ENCODE data around the gene ESYT1.
A peak's percentile ranks its signal among the peaks of the same experiment; 100 is the strongest.
"Not testable (repeated sequence)": the region's sequence is repeated elsewhere in the genome, so short reads cannot be mapped to it uniquely, and the experiment has no call there.

ESYT1 gene

DNA sequence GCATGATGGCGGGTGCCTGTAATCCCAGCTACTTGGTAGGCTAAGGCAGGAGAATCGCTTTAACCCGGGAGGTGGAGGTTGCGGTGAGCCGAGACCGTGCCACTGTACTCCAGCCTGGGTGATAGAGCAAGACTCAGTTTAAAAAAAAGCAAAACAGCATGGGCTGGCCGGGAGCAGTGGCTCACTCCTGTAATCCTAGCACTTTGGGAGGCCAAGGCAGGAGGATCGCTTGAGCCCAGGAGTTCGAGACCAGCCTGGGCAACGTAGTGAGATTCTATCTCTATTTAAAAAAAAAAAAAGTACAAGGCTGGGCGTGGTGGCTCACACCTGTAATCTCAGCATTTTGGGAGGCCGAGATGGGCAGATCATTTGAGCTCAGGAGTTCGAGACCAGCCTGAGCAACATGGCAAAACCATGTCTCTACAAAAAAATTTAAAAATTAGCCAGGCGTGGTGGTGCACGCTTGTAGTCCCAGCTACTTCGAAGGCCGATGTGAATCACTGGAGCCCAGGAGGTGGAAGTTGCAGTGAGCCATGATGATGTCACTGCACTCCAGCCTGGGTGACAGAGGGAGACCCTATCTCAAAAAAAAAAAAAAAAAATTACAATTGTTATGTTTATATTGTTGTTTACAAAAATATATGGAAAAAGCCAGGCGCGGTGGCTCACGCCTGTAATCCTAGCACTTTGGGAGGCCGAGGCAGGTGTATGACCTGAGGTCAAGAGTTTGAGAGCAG is 28.6 kb downstream of the ESYT1 start:
- not testable (repeated sequence) for DNase-seq (ENCODE audit: low spot score)

DNA sequence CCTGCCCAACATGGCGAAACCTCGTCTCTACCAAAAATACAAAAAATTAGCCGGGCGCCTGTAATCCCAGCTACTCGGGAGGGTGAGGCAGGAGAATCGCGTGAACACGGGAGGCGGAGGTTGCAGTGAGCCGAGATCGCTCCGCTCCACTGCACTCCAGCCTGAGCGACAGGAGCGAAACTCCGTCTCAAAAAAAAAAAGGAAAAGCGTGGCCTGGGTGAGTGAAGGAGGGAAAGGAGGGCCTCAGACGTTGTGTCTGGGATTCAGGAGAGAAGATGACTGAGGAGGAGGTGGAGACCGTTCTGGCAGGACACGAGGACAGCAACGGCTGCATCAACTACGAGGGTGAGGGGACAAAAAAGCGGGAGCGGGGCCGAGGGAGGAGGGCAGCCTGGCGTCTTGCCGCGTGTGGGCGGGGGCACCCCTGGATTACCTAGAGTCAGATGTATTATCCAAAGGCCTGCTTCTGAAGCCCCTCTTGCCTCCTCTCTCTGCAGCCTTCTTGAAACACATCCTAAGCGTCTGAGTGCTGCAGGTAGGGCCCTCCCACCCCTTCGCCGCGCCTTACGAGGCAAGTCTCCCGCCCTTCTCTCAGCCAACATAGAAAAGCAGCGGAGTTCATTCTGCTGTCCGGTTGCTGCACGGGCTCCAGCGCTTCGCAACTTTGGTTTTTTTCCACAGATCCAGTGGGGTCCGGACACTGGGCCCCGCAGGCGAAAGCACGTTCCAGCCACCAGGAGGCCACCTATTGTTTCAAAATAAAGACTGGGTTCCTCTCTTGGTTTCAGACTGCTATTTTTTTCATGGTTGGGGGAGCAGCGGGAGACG is 29.3 kb downstream of the ESYT1 start:
- peak; percentile 54 for DNase-seq (ENCODE audit: low spot score)

DNA sequence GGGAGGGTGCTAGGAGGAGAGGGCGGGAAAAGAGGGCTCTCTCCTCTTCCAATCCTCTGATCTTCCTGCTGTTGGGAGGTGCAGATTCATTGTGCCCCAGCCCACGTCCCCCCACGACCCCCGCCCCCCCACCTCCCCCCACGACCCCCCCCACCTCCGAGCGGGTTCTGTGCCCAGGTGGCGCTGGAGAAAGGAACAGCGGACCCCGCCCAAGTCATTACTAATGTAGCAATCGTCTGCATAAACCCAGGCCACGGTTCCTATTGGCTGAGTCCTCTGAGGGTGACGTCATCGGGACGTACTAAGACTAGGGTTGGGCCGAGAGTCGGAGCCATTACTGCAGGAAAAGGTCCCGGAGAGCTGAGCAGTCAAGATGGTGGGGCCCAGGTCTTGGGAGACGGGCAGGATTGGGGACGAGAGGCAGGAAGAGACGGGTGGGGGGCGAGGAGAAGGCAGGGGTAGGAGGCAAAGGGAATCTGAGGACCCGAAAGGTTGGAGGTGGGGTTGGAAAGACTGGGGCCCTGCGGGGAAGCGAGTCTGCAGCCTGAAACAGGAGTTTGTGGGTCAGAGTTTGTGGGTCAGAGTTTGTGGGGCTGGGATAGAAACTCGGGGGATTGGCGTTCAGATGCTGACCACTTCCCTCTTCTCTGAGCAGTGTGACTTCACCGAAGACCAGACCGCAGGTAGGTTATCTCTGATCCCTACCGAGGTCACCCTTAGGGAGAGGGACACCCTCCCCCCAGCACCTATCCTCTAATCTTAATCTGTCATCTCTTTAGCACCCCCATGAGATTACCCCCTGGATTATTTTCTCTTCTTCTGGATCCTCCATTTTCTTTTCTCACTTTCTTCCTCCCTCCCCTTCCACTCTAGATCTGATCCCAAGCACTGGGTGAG is 30.2 kb downstream of the ESYT1 start, which contains the start of gene MYL6:
MYL6 (plus strand) TSS at position 331 of the 897 bp plus-strand sequence; CDS start at position 374, 43 bp downstream.
- peak; percentile 99 for DNase-seq (ENCODE audit: low spot score)

DNA sequence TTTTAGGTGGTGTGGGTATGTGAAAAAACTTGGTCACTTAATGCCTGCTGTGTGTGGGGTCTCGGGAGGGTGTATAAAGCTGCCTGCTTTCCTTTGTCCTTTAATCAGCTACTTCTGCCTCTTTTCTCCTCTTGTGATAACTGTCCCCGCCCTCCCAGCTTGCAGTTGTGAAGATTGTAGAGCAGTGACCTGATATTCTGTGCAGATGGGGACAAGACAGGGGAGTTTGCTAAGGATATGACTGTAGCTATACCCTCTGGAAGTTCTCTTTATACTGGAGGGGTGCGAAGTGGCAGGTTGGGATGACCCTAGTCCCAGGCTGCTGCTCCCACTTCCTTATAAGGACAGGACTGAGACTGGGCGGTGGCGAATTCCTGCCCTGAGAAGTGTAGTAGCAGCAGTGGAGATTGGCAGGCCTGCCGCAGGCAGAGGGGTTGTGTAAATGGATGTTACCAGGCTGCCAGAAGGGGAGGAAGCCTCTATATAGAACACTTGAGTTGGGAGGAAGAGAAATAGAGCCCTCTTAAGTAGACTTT is 30.9 kb downstream of the ESYT1 start:
- DNase-seq (ENCODE audit: low spot score), result peak; percentile 74

DNA sequence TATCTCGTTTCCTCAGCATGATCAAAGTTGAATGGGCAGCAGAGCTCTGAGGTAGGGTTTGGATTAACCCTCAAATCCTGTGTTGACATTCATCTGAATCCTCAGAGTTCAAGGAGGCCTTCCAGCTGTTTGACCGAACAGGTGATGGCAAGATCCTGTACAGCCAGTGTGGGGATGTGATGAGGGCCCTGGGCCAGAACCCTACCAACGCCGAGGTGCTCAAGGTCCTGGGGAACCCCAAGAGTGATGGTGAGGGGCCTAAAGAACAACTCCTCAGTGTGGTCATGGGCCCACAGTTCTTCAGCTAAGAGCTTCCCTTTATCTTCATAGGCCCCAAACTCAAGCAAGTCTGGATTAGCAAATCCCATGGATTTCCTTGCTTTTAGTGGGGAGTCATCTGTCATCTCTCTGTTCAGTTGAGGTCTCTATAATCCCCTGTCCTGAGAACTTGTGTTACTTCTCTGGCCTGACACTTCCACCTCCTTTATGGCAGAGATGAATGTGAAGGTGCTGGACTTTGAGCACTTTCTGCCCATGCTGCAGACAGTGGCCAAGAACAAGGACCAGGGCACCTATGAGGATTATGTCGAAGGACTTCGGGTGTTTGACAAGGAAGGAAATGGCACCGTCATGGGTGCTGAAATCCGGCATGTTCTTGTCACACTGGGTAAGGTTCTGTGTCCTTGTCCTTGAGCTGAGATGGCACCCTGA is 31.6 kb downstream of the ESYT1 start:
- DNase-seq (ENCODE audit: low spot score), result no peak

DNA sequence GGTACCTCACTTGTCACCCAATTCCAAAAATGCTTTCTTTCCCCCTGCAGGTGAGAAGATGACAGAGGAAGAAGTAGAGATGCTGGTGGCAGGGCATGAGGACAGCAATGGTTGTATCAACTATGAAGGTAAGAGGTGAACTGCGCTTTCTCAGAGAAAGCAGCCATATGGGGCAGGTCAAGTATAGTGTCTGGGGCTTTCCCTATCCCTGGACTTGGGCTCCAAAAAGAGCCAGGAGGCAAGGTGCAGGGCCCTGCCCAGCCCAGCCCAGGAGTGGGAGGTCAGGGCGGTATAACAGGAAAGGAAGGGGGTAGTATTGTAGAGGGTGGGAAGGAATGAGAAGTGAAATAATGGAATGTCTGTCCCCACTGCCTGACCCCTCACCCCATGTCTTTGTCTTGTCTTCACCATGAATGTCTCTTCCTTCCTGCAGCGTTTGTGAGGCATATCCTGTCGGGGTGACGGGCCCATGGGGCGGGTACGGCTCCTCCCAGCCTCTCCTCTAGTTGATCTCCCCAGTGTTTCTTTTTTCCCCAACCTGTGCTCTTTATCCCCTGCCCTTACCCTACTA is 32.2 kb downstream of the ESYT1 start:
- DNase-seq (ENCODE audit: low spot score), result no peak

DNA sequence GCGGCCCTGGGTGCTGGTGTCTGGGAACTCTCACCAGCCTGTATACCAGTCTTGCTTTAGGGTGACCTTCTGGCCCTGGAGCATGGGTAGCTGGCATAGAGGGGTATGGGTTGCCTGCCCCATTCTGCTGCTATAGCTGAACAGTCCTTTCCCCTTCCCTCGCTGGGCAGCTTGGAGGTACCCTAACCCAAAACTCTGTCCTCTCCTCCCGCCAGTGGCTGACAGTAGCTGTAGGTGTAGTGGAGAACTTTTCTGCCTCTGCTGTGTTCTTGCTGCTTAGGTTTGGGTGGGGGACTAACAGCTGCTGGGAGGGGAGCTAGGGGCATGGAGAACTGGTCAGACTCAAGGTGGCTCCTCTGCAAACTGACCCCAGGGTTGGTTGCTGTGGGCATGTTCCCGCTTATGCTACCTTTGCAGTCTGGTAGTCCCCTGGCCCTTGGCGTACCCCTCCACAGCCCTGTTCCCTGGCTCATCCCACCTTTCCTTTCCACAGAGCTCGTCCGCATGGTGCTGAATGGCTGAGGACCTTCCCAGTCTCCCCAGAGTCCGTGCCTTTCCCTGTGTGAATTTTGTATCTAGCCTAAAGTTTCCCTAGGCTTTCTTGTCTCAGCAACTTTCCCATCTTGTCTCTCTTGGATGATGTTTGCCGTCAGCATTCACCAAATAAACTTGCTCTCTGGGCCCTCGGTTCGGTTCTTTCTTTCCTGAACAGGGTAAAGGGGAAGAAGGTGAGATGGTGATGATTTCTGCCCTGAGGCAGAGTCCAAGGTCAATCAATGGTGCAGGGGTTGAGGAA is 33.0 kb downstream of the ESYT1 start:
- DNase-seq (ENCODE audit: low spot score), result no peak

DNA sequence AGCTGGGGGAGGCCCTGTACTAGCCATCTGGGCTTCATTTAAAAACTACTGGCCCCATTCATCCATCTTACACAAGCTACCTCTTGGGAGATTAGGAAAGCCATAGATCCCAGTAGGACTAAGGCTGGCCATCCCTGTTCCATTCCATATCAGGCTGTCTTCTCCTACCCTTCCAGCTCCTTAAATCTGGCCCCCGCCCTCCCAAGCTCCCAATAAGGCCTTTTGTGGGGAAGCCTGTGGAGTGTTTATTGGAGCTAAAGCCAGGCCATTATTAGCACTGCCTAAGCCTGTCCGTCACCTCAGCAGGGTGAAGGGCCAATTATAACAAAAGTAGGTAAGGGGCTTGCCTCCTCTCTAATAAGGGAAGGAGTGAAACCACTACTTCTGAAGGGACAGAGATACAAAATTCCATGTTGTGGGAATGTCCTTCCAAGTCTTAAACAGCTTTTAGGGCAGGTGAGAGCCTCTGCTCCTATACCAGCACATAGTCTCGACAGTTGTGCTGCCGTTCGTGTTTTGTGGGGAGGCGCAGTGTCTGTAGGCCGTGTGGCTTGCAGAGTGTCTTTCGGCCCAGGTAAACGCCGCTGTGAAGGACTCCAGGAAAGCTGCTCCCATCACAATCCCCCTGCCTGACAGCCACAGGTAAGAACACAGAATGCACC is 33.8 kb downstream of the ESYT1 start:
- no peak for DNase-seq (ENCODE audit: low spot score)

DNA sequence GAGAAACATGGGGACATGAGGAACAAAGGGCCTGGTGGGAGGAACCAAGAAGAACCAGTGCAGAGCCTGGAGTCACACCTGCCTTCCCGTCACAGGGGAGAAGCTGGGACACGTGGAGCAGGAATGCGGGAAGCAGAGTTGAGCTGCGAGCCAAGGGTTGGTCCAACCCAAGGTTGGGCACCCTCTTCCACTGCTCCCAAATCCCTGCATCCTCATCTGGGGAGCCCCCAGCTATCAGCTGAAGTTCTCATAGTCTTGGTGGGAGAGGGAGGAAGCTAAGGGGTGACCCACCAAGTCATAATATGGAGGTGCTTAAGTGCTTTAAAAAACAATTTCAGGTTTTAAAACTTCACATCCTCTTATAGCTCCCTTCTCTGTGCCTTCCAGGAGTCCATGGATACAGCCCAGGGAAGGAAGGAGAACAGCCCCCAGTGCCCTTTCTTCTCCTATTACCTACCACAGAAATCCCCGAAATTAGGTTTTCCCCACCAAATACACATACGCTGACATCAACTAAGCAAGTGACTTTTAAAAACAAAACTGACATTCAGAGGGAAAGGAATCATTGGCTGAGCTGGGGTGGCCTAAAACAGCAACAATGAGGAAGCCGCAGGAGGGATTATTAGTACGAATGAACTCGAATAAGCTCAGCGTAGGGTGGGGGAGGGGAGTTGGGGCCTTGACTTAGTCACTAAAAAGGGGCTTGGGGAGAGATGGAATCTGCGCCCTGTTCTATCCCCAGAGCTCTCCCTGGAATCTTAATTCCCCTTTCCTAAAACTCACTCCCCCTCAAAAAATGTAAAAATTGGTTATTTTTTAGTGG is 34.6 kb downstream of the ESYT1 start:
- DNase-seq (ENCODE audit: low spot score), result no peak

DNA sequence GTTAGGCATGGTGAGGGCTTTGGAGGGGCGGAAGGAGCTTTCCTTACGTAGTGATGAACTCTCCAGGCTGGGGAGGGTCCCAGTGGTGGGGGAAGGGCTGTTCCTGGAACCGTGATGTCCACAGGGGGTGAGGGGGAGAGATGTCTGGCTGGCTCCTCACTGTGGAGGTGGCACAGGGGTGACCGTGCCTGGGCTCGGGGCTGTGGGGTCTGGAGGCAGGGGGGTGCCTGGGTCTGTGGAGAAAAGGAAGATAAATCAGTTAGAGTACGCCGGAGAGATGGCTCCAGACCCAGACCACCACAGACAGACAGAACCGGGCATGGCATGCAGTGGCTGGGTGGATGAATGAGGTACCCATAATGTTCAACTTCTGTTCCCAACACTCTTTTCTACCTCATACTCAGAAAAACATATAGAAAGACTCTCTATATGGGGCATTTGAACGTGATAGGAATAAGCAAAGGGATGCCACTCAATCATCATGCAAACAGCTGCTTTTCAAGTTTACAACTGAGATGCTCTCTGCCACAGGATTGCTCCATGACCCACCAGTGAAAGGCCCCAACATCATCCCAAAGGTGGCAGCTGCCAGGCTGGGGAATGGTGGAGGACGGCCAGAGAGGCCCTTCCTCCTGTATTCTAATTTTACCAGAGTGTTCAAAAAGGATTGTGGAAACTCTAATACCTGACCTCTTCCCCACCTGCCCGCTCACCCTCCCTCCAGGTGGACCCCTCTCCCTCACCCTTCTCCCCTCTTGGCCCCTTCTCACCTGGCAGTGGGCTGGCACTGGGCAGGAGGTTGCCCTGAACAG is 35.7 kb downstream of the ESYT1 start:
- no peak for DNase-seq (ENCODE audit: low spot score)

DNA sequence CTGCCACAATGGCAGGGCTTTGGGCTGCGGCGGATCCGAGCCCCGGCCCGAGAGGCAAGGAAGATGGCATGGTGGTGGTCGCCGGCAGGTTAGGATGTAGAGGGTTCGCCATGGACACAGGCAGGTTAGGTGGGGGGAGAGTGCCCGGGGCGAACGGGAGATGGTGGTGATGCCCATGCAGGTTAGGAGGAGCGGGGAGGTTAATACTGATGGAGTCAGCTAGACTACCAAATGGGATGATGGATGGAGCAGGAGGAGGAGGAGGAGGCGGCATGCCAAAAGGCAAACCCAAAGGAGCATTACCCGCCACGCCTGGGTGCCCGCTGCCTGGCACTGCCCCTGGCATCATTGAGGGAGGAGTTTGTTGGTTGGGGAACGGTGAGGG is 36.3 kb downstream of the ESYT1 start:
- no peak for DNase-seq (ENCODE audit: low spot score)

DNA sequence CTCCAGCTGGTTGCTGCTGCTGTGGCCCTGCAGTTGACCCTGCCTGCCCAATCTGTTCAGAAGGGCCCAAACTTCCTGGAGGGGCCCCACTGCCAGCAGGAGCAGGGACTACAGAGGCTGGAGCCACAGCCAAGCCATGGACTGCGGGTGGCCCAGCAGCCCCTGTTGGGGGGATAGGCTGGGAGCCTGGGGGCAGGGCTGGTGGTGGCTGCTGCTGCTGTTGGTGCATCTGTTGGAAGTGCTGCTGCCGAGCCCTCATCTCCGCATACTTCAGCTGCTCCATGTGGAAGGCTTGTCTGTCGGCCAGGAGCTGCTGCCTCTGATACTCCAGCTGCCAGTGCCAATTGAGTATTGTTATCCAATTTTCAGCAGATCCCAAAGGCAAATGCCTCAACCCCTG is 37.3 kb downstream of the ESYT1 start:
- no peak for DNase-seq (ENCODE audit: low spot score)

DNA sequence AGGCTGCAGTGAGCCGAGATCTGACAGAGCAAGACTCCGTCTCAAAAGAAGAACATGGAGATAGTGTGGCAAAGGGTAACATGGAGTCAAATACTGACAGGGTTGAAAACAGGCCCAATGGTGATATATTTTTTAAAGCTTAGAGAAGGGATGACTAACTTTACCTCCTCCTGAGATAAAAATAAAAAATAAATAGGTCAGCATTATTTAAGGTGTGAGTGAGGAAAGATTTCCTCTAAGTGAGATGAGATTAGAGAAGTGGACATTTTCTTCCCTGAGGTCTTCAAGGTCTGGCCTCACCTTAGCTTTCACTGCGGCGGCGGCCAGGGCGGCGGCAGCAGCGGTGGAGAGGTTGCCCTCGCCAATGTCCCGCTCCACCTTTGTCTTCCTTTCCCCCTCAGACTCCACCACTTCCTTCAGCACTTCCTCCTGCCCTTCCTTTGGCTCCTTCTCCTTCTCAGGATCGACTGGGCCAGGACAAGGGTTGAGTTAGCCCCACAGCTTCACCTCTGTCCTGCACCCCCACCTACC is 41.2 kb downstream of the ESYT1 start:
- no peak for DNase-seq (ENCODE audit: low spot score)

DNA sequence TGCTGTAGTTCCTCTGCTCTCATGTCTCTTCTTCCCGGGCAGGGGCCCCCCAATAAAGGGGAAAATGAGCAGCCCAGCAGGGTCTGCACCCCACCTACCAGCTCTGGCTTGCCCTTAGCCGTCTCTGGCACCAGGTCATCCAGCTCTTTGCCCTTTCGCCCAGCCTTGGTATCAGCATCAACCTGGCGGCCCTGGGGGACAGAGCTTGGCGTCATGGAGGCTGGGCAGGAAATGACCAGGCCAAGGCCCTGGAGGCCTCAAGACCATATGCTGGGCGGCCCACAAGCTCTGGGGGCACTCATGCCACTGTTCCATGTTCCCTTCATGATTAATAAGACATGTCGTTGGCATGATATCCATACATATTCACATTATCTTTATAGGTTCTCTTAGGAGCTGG is 44.8 kb downstream of the ESYT1 start:
- no peak for DNase-seq (ENCODE audit: low spot score)

DNA sequence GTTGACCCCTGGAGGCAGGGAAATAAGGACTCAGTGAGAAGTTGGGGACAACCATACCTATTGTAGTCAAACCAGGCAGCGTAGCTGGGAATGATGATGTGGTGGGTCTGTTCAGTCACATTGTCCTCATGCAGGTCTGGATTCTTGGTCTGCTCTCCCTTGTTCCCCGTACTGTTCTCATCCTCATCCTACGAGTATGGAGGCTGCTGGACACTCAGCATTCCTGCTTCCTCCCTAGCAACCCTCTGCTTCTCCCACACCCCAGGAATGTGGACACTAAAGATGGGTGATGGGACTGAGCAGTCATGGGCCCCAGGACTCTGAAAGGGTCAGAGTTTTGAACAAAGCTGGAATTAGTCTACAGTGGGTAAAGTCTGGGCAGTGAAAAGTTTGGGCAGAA is 50.3 kb downstream of the ESYT1 start:
- DNase-seq (ENCODE audit: low spot score), result no peak

DNA sequence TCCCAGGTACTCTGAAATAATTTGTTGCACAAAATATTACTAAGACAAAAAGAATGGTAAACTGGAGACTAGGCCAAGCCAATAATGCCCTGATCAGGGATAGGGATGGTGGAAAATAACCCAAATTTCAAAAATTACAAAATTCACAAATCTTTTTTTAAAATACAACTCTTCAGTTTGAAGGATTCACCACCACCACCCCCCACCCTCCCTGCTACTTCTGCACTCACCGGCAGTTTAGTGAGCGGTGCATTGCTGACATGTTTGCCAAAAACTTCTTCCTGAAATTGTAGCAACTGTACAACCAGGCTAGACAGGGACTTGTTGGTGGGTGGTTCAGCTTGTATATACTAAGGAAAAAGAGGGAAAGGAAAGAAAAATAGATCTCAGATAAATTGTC is 58.9 kb downstream of the ESYT1 start:
- DNase-seq (ENCODE audit: low spot score), result no peak

DNA sequence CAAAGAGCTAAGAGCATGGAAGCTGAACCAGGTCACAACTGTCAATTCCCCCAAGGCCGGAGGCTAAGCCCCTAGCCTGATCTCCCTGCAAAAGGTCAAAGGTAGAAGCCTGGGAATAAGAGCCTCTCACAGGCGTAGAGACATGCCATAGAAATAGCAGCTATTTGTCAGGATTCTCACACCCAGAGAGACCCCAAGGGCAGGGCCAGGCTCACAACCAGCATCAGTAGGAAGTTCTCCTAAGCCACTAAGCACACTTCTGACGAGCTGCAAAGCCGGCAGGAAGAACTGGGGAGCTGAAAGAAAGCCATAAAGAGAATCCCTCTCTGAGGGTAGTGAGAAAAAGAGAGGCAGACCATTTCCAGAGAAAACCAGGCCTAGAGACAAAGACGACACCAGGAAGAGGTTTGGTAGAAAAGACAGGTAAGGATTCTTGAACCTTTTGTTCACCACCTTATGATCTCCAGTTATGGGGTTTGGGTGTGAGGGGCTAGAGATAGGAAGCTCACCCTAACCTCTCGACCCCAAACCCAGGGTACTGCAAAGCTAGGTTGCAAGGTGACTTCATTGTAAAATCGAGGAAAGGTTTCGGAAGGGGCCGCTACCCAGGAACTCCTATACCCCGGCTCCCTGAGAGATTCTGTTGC is 60.2 kb downstream of the ESYT1 start:
- DNase-seq (ENCODE audit: low spot score), result no peak
